GM13977 (cell line): Measurements from ENCODE around the gene TENM3.

Experiments
- DNase-seq: peaks from one replicate; pipeline ENCODE4 v3.0.0; 2012; ENCODE audit warnings: low spot score
- in situ Hi-C: fragments of 300-500 bp; cut with MboI; formaldehyde crosslinking; loops from one replicate; pipeline ENCODE4 v1.12.0; 2022; ENCODE audit warnings: low sequenced_read_pairs, low pct_unique_long_range_greater_than_20kb, mixed read lengths, inconsistent platforms; ENCODE audit not compliant: unreplicated experiment
- TF ChIP-seq, protein P1 (sequence below): IDR thresholded peaks from 2 replicates; pipeline ENCODE4 v1.5.1; 2012; ENCODE audit warnings: mild to moderate bottlenecking, control low read depth; ENCODE audit not compliant: insufficient read depth; ENCODE audit errors: extremely low read depth, missing control alignments

Gene TENM3

DNA sequence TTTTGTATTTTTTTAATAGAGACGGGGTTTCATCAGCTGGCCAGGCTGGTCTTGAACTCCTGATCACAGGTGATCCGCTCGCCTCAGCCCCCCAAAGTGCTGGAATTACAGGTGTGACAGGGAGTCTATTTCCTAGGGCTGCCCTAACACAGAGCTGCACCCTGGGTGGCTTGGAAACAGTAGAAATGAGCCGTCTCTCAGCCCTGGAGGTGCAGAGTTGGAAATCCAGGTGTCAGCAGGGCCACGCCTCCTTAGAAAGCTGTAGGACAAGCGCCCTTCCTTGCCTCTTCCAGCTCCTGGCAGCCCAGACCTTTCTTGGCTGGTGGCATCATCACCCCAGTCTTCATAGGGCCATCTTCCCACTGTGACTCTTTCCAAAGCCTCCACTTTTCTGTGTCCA, 602.4 kb downstream of the TENM3 start:
- TF ChIP-seq, protein P1, sequence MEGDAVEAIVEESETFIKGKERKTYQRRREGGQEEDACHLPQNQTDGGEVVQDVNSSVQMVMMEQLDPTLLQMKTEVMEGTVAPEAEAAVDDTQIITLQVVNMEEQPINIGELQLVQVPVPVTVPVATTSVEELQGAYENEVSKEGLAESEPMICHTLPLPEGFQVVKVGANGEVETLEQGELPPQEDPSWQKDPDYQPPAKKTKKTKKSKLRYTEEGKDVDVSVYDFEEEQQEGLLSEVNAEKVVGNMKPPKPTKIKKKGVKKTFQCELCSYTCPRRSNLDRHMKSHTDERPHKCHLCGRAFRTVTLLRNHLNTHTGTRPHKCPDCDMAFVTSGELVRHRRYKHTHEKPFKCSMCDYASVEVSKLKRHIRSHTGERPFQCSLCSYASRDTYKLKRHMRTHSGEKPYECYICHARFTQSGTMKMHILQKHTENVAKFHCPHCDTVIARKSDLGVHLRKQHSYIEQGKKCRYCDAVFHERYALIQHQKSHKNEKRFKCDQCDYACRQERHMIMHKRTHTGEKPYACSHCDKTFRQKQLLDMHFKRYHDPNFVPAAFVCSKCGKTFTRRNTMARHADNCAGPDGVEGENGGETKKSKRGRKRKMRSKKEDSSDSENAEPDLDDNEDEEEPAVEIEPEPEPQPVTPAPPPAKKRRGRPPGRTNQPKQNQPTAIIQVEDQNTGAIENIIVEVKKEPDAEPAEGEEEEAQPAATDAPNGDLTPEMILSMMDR, result no peak
- in situ Hi-C loops, result no loop called here
- no peak for DNase-seq

DNA sequence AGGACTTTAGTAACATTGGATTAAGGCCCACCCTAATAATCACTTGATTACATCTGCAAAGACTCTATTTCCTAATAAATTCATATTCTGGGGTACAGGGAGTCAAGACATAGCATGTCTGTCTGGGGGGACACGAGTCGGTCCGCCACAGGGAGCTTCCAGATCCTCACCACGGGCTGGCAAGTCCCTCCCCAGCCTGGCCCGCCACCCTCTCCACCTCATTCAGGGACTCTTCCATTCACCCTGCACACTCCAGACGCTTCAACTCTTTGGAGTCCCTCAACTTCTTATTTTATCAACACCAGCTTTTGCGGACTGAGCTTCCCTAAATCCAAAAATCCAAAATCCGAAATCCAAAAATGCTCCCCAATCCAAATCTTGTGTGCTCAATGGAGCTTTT, 602.8 kb downstream of the TENM3 start:
- no peak for DNase-seq
- in situ Hi-C loops, result no loop called here
- TF ChIP-seq, protein P1, result no peak

DNA sequence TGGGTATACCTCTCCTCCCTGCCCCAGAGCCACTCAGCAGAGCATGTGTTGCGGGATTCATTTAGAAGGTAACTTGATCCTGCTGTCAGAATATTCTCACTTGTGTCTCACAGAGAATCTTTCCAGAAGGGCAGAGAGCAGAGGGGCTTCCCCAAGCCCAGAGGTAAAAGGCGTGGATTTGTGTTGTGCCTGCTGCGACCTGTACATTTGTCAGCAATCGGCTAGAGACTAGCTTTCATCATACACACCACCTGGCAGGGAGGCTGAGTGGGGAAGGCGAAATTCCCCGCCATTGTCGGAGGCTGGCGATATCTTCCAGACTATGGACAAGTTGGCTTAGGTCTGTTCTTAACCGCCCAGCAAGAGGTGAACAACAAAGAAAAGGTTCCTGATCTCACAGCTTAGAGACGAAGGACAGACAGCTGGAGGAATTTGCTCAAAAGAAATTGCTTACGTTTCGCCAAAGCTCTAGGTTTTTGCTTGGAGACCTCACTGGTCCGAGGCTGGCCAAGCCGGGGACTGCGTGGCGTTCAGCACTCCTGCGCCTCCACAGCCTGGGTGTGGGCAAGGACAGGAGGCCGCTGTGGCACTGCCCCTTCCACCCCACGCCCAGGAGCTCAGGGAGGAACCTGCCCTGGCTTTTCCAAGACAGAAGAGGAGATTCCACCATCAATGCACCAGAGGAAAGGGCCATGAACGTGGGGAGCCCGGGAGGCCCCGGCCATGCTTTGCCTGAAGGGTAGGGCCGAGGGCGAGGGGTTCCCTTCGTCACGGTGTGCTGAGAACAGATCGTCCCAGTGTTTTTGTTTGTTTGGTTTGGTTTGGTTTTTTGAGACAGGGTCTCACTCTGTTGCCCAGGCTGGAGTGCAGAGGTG, 604.6 kb downstream of the TENM3 start:
- DNase-seq, result no peak
- TF ChIP-seq, protein P1, result no peak
- in situ Hi-C loops, result no loop called here

DNA sequence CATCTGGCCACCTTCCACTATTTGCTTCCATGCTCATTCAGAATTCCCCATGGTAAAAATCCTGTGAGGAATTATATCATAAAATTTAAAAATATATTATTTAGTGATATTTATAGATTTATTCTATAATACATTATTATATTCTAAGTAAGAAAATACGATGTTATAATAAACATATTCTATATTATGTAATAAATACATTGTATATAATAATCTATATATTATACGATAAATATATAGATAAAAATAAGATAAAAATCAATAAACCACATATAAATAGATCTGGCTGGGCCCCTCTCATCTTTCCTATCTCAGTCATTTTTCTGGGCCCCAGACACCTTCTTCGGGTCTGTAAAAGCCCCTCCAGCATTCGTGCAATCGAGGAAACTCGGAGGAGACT, 605.5 kb downstream of the TENM3 start:
- in situ Hi-C loops, result no loop called here
- TF ChIP-seq, protein P1, result no peak
- no peak for DNase-seq
